Measurements from ENCODE around the gene ARHGEF16.

GRCh38 chr1:3431686-3432085, 22.8 kb upstream of the ARHGEF16 start:
- TF ChIP-seq POLR2A (IDR thresholded peaks at IDR 0.05; ENCODE audit: low read length): no peak
- no peak for TF ChIP-seq GATA1 (IDR thresholded peaks at IDR 0.05; ENCODE audit: low read depth, low read length)
